K562 (cell line): Measurements from ENCODE around the gene ATF3. TPM values are rescaled to one million over a fixed set of nuclear protein-coding genes. Genes with fewer than 3 reads are reported as not detected.

Source experiments
- ATAC-seq: fragments of 200-7000 bp; cut with Tn5 transposase; 3 replicates; pipeline ENCODE4 v1.9.1; 2020; ENCODE audit warnings: moderate library complexity
- BruUV-seq: library from RNA; stranded (reverse); fragments of 400-500 nt; replicated peaks from 2 replicates; lab custom pipeline; 2021; lab: Mats Ljungman, UMichigan
- CTCF ChIA-PET: fragments of 300-600 bp; formaldehyde crosslinking; extraction: SDS; loops from one replicate; lab custom pipeline; 2021; ENCODE audit warnings: low intra/inter-chr PET ratio; lab: Yijun Ruan, JAX
- POLR2A ChIA-PET: fragments of 300-600, 350-650 bp; sonication (Branson Sonifier 250); formaldehyde crosslinking; extraction: SDS; loops from one replicate; lab custom pipeline; 2021; ENCODE audit warnings: antibody characterized with exemption, inconsistent platforms; lab: Yijun Ruan, JAX
- DNase-seq, 4 experiments: peaks; one replicate each; pipeline versions ENCODE4 v3.0.0 to v3.0.0-alpha.2; 2011 to 2018; ENCODE audit warnings: low spot score in 3 of 4, mixed read lengths in 3 of 4; ENCODE audit errors: extremely low read depth in 1 of 4
- FAIRE-seq: peaks from 2 replicates; lab custom pipeline; 2011; peaks lifted over from hg19 to GRCh38; lab: Jason Lieb, UNC
- H2AFZ ChIP-seq: 2 replicates; pipeline ENCODE4 v1.6.0; 2011; ENCODE audit warnings: low read depth, low read length, control low read depth, inconsistent platforms
- H3K27ac ChIP-seq: fragments of 200-600 bp; 3 replicates; pipeline ENCODE4 v1.8.0; 2011; ENCODE audit warnings: low read depth, mild to moderate bottlenecking, control low read depth, inconsistent platforms, low read length, moderate library complexity, mixed read lengths; ENCODE audit errors: extremely low read depth
- H3K27me3 ChIP-seq, 2 experiments: fragments of 300-600 bp in 1 of 2; 2 replicates in 1 of 2; 3 replicates in 1 of 2; pipeline versions ENCODE4 v1.6.0 to v1.8.0; 2011; ENCODE audit warnings: inconsistent platforms in 2 of 2, low read length in 2 of 2, mild to moderate bottlenecking in 1 of 2, mixed read lengths in 1 of 2, moderate library complexity in 1 of 2; ENCODE audit not compliant: control insufficient read depth in 2 of 2, insufficient read depth in 2 of 2
- H3K36me3 ChIP-seq: fragments of 300-600 bp; 3 replicates; pipeline ENCODE4 v1.8.0; 2011; ENCODE audit warnings: mild to moderate bottlenecking, low read length, inconsistent platforms; ENCODE audit not compliant: control insufficient read depth, insufficient read depth
- H3K4me1 ChIP-seq, 2 experiments: fragments of 200-600 bp in 1 of 2; replicated peaks in 1 of 2; 2 replicates in 1 of 2; 3 replicates in 1 of 2; pipeline versions ENCODE4 v1.5.1 to v1.8.0; 2011; ENCODE audit warnings: inconsistent platforms in 2 of 2, low read length in 2 of 2, mild to moderate bottlenecking in 1 of 2, mixed read lengths in 1 of 2, moderate library complexity in 1 of 2; ENCODE audit not compliant: control insufficient read depth in 2 of 2, insufficient read depth in 2 of 2
- H3K4me2 ChIP-seq: 2 replicates; pipeline ENCODE4 v1.6.1; 2011; ENCODE audit warnings: low read length, control low read depth, inconsistent platforms, mixed read lengths; ENCODE audit not compliant: insufficient read depth
- H3K4me3 ChIP-seq: fragments of 200-600 bp; sonication (generic), shearing (Covaris generic); 2 replicates; pipeline ENCODE4 v1.5.1; 2016; ENCODE audit warnings: control low read depth, inconsistent platforms
- H3K79me2 ChIP-seq: fragments of 200-600 bp; 3 replicates; pipeline ENCODE4 v1.8.0; 2011; ENCODE audit warnings: low read length, inconsistent platforms; ENCODE audit not compliant: control insufficient read depth, insufficient read depth
- H3K9ac ChIP-seq, 2 experiments: 2 replicates each; pipeline versions ENCODE4 v1.6.0 to v1.6.1; 2011; ENCODE audit warnings: low read depth in 2 of 2, low read length in 2 of 2, control low read depth in 1 of 2, inconsistent platforms in 1 of 2, mild to moderate bottlenecking in 1 of 2, mixed read lengths in 1 of 2; ENCODE audit not compliant: insufficient read depth in 1 of 2
- H3K9me1 ChIP-seq: one replicate; pipeline ENCODE4 v1.6.0; 2011; ENCODE audit warnings: inconsistent platforms, mild to moderate bottlenecking, low read length, moderate library complexity; ENCODE audit not compliant: control insufficient read depth, insufficient read depth
- H3K9me3 ChIP-seq: replicated peaks from 2 replicates; pipeline ENCODE4 v1.5.1; 2011; ENCODE audit warnings: low read depth, low read length, inconsistent platforms; ENCODE audit not compliant: control insufficient read depth, insufficient read depth
- H4K20me1 ChIP-seq: replicated peaks from 2 replicates; pipeline ENCODE4 v1.6.1; 2011; ENCODE audit warnings: low read length, inconsistent platforms, mixed read lengths; ENCODE audit not compliant: control insufficient read depth, insufficient read depth
- ATF3 ChIP-seq, 2 experiments: fragments of 450-650 bp in 1 of 2; sonication (generic) in 1 of 2; formaldehyde crosslinking in 1 of 2; IDR thresholded peaks in 1 of 2; conservative IDR thresholded peaks in 1 of 2; 2 replicates each; pipeline versions ENCODE4 v1.6.1 to v1.8.1; 2016 to 2023; ENCODE audit warnings: mild to moderate bottlenecking in 2 of 2, moderate library complexity in 2 of 2, inconsistent platforms in 1 of 2, missing genetic modification reagents in 1 of 2
- BRF2 ChIP-seq: IDR thresholded peaks from 3 replicates; pipeline ENCODE4 v1.6.1; 2011; ENCODE audit warnings: borderline replicate concordance, mild to moderate bottlenecking; ENCODE audit not compliant: insufficient read length, insufficient read depth
- DACH1 ChIP-seq: fragments of 450-650 bp; IDR thresholded peaks from 2 replicates; pipeline ENCODE4 v1.6.1; 2018; ENCODE audit not compliant: partially characterized antibody
- POLR2G ChIP-seq: fragments of 200-400 bp; formaldehyde crosslinking; IDR thresholded peaks from 2 replicates; pipeline ENCODE4 v1.6.1; 2017; ENCODE audit warnings: low read depth, mild to moderate bottlenecking, antibody characterized with exemption, low read length, moderate library complexity
- RBFOX2 ChIP-seq: fragments of 200-400 bp; formaldehyde crosslinking; IDR thresholded peaks from 2 replicates; pipeline ENCODE4 v1.6.1; 2017; ENCODE audit warnings: low read depth, mild to moderate bottlenecking, low read length, moderate library complexity
- ZBTB40 ChIP-seq, 2 experiments: fragments of 450-650 bp in 1 of 2; sonication (generic) in 1 of 2; formaldehyde crosslinking in 1 of 2; IDR thresholded peaks; 2 replicates each; pipeline versions ENCODE4 v1.7.1 to v1.9.0; 2016 to 2022; ENCODE audit warnings: inconsistent platforms in 1 of 2, mild to moderate bottlenecking in 1 of 2, missing genetic modification reagents in 1 of 2
- ZNF384 ChIP-seq: IDR thresholded peaks from 2 replicates; pipeline ENCODE4 v1.6.1; 2012; ENCODE audit warnings: low read depth, low read length, improper control_type of control experiment
- ZNF717 ChIP-seq: fragments of 250-450 bp; sonication (Bioruptor Pico); IDR thresholded peaks from 2 replicates; pipeline ENCODE4 v1.5.0; 2021
- WGBS: fragments of 100-300 bp; shearing (Covaris generic); methylation state at CpG from one replicate; pipeline ENCODE4 v1.1.6; 2016; ENCODE audit warnings: low coverage, mixed read lengths; ENCODE audit not compliant: insufficient coverage; ENCODE audit errors: missing lambda C conversion rate; 5-methylcytosine and 5-hydroxymethylcytosine counted together
- in situ Hi-C: fragments of 300-500 bp; cut with MboI; formaldehyde crosslinking; loops from 4 replicates; pipeline ENCODE4 v1.15.0; 2018; ENCODE audit warnings: inconsistent platforms, mixed read lengths
- intact Hi-C: fragments of 100-400 bp; cut with micrococcal nuclease; formaldehyde crosslinking; loops from 2 replicates; pipeline ENCODE4 v1.14.2; 2022
- polyA plus RNA-seq, 8 experiments: library from polyadenylated mRNA; depleted of rRNA in 4 of 8; stranded (reverse) in 5 of 8; unstranded in 3 of 8; fragments of >200 nt; fragmentation: Nextera tagmentation in 2 of 8; fragmentation: Illumina TruSeq in 1 of 8; extraction: Ambion mirVana in 2 of 8; extraction: Trizol in 1 of 8; gene quantifications; 2 replicates each; pipeline versions ENCODE4 v1.2.1 to v1.2.3, GENCODE V29; 2011 to 2014; ENCODE audit warnings: inconsistent platforms in 1 of 8, missing spikeins in 1 of 8
- total RNA-seq, 7 experiments: library from RNA; depleted of rRNA in 6 of 7; stranded (reverse); fragments of >200 nt in 6 of 7; fragmentation: Illumina TruSeq in 2 of 7; extraction: Trizol in 2 of 7; gene quantifications; 2 replicates each; pipeline versions ENCODE4 v1.2.1 to v1.2.3, GENCODE V29; 2011 to 2021; ENCODE audit warnings: low replicate concordance in 1 of 7

The ATF3 gene
- total and polyA plus RNA-seq, 9 of the 15 experiments (the other 6 are each of a cell fraction or from before 2014, with no cell fraction given), result 3.5 to 28.2 (median 19.8) TPM

GRCh38 chr1:212614453-212615200, 6.1 kb downstream of the ATF3 start:
- Histone ChIP-seq H4K20me1 (peaks cover 54% of the 10 kb centered on the region), H3K9me3 (no peaks in the 10 kb centered on the region), H3K9ac (no peak overlapping the region), H3K36me3 (peaks cover 42% of the 10 kb centered on the region), H3K4me1 (peaks cover under 1 to 12% of the 10 kb centered on the region in 2 experiments; a peak in 4 of 5 replicates), H3K4me2 (no peak overlapping the region), H3K27ac (no peak overlapping the region), H3K79me2 (peaks cover 40% of the 10 kb centered on the region), H2AFZ (no peak overlapping the region), H3K27me3 (no peaks in the 10 kb centered on the region; a peak in 1 of 5 replicates), H3K4me3 (no peak overlapping the region), H3K9me1 (peaks cover 8% of the 10 kb centered on the region)
- POLR2A ChIA-PET, result interaction anchor here (0.6 to 1.5 kb wide), 9 partner anchors 16 to 645 kb away, joined by 3 to 6 read pairs (median 3); no protein-coding TSS in a partner anchor
- DNase-seq (no peak), ATAC-seq (no peak), FAIRE-seq (no peak)
- intact Hi-C loops, result no loop called here
- 79% methylated on average over 5 of the region's 5 CpGs for WGBS
- no TSS peak for BruUV-seq
- in situ Hi-C loops, result no loop called here
- CTCF ChIA-PET, result no interaction called here
- TF ChIP-seq ZBTB40 (IDR thresholded peaks at IDR 0.05) (0 out of 2 replicates have a peak, but pooled peaks have one; percentile 25), ZBTB40 (CRISPR knock-in tag; IDR thresholded peaks at IDR 0.05) (no peak), ZNF717 (CRISPR knock-in tag) (no peak), BRF2 (no peak), DACH1 (no peak), POLR2G (peak; percentile 17; the same call in 1 of the 2 replicates), ATF3 (IDR thresholded peaks at IDR 0.05) (no peak), ATF3 (CRISPR knock-in tag; conservative IDR thresholded peaks at IDR 0.05) (0 out of 2 replicates have a peak, but pooled peaks have one; percentile 50), RBFOX2 (peak; percentile 44; the same call in 1 of the 2 replicates), ZNF384 (0 out of 2 replicates have a peak, but pooled peaks have one; percentile 12)
